Left hindlimb (tissue), 1 donor: Measurements from ENCODE around the gene RBM47.
"Not testable (repeated sequence)": the region's sequence is repeated elsewhere in the genome, so short reads cannot be mapped to it uniquely, and the experiment has no call there.

Source experiments
- DNase-seq: peaks from one replicate; pipeline ENCODE4 v3.0.0-alpha.2; 2018

RBM47 gene

DNA sequence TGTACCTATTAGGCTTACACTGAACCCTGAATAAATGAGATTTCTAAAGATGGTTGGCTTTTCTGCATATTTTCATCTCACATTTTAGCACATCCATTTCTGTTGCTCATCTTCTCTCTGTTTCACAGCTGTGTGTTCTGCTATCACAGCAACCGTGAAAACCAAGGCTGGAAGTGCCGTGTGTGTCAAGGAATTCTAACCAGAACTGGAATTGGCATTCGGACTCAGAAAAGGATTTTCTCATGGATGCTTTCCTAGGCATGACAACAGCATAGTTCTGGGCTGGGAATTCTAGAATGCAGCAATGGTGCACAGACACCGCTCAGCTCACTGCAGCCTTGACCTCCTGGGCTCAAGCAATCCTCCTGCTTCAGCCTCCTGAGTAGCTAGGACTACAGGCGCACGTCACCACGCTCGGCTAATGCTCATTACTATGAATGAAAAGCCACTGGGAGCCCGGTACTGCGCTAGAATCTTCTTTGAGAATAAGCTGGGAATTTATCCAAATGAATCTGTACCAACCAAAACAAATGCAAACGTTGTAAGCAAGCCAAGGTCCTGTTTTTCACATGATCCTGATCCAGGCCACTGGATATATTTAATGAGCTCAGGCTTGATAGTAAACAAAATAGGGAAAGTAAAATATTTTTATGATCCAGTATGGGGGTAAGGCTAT is 105.2 kb downstream of the RBM47 start:
- DNase-seq, result no peak

GRCh38 chr4:40523581-40523980 is 106.1 kb downstream of the RBM47 start:
- no peak for DNase-seq

DNA sequence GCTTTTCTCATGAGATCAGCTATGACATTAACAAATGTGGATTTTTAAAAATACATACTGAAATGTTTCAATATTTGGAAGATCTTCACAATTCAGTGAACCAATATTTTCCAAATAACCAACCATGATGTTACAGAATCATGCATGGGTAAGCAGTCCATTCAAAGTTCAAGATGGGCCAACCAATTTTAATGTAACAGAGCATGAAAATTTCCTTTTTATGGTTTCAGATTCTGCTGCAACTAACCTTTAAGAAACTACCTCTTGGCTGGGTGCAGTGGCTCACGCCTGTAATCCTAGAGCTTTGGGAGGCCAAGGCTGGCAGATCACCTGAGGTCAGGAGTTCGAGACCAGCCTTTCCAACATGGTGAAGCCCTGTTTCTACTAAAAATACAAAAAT is 107.7 kb downstream of the RBM47 start:
- no peak for DNase-seq

- DNase-seq, result no peak
These were observed 109.1 kb downstream of the RBM47 start for GRCh38 chr4:40520533-40520932.

DNA sequence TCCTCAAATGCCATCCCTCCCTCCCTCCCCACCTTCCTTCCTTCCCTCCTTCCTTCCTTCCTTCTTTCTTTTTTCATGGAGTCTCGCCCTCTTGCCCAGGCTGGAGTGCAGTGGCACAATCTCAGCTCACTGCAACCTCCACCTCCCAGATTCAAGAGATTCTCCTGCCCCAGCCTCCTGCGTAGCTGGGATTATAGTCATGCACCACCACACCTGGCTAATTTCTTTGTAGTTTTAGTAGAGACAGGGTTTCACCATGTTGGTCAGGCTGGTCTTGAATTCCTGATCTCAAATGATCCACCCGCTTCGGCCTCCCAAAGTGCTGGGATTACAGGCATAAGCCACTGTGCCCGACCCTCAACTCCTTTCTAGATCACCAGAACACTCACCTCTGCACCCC is 112.6 kb downstream of the RBM47 start:
- not testable (repeated sequence) for DNase-seq

- DNase-seq, result no peak
These were observed 113.0 kb downstream of the RBM47 start for GRCh38 chr4:40516651-40517050.

DNA sequence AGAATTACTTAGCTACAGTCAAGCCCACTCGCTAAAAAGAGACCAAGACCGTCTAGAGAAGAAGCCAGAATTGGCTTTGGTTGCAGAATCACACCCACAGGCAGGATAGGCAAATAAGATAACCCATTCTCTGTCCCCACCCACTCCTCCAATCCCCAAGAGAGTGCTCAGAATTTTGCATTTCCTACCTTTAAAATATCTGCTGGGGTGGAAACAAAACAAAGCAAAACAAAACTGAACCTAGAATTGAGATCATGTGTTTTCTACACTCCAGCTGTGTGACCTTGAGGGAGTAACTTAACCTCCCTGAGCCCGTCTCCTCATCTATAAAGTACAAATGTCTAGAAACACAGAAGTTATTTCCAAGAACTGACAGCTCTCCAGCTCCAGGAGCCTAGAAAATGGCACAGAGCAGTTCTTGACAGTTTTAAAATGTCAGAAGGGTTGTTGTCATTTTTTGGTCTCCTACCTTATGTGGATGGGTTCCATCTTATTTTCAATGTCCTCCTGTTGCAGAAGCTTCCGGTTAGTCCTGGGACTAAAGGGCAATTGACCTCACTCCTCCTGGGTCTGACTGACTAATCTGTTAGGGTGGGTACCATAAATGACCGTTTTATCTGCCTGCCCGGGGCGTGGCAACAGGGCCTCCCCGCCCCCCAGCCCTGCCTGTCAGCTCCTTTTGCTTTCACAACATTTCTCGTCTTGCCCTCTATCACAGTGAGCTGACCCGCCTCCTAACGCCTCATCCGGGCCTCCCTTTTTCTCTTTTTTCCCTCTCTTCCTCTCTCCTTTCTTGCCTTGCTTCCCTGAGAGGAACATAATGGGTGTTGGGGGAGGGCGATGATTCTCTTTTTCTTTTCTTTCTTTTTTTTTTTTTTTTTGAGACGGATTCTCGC is 114.0 kb downstream of the RBM47 start:
- no peak for DNase-seq

DNA sequence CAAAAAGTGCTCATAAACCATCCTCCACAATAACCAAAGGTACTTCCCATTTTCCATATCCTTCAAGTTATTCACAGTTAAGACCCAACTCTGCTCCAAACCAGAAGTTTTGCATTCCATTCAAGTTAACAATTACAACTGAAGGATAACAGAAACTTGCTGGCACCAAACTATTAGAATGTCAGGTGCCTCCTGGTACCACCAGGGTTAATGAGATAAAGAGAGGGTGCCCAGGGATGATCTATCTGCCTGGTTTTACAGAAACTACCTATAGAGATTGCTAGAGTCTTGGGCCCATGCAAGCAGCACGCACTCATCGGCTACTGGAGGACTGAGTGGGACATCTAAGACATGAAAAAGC is 114.6 kb downstream of the RBM47 start:
- DNase-seq, result no peak

GRCh38 chr4:40514497-40514951 is 115.1 kb downstream of the RBM47 start:
- no peak for DNase-seq

DNA sequence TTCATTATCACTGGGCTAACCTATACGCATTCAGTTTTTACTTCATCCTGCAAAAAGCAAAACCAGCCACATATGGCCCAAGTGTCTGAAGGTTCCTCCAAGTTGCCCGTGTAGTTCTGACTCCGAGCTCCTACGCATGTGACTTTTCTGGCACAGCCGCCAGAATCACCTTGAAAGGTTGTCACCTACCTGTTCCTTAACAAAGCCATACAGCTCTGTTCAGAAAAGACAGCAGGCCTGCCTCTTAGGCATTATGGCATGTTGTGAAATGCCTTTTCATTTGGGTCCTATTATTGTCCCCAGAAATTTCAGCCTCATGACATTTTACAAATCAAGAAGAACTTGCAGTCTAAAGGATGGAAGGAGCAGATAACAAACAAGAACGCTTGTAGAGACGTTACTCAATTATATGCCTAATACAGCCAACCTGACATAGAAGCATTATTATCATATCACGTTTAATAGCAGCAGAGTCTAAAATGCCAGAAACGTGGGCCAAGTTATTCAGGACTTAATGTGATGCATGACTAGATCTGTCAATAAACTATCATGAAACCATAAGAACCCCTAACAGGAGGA is 118.5 kb downstream of the RBM47 start:
- no peak for DNase-seq

GRCh38 chr4:40507977-40508376 is 121.7 kb downstream of the RBM47 start:
- no peak for DNase-seq

- no peak for DNase-seq
These were observed 123.2 kb downstream of the RBM47 start for GRCh38 chr4:40506492-40506891.

- no peak for DNase-seq
These were observed 123.6 kb downstream of the RBM47 start for GRCh38 chr4:40506066-40506465.

DNA sequence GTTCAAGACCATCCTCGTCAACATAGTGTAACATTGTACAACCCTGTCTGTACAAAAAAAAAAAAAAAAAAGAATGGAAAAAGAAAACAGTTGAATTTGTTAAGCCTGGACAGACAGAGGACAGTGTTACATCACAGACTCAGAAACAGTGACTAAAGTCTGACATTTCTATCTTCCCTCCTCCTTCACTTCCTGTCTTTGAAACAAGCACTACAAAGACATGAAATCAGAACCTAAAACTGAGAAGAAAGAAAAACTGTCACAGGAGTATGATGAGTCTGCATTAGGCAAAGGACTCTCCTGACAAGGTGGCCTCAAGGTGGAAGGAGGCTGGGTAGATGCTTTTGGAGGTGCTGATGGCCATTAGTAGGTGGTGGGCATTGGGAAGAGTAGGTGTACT is 126.7 kb downstream of the RBM47 start:
- no peak for DNase-seq

GRCh38 chr4:40502220-40502619 is 127.4 kb downstream of the RBM47 start:
- no peak for DNase-seq

DNA sequence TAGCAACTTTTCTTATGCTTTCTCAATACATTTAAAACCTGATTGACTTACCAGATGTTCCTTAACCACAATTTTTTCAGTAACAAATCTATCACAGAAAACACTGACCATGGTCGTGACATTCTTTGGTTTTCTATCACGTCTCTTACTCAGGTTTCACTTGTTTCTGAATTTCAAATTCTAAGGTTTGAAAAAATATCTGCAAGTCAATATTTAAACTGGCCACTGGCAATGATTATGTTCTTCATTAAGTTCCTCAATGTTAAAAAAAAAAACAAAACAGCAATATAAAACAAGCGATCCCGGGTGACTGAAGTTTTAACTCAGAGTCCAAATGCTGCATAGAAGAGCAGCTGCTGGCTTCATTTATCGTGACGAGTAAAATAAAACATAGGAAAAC is 128.9 kb downstream of the RBM47 start:
- no peak for DNase-seq

DNA sequence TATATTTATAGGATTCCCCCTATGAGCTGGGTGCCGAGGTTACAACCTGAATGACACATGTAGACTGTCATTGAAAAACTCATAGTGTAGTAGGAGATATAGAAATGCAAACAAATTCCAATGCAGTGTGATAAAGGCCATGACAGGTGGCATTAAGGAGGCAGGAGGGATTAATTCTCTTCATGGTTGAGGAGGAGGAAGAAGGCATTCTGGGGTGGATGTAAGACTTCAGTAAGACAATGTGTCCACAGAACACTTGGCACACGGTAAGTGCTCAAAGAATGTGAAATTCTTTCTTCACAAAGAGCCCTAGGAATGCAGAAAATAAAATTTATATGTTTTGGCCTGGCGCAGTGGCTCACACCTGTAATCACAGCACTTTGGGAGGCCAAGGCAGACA is 136.5 kb downstream of the RBM47 start:
- no peak for DNase-seq

- DNase-seq, result no peak
These were observed 137.0 kb downstream of the RBM47 start for GRCh38 chr4:40492691-40493090.

- no peak for DNase-seq
These were observed 139.2 kb downstream of the RBM47 start for GRCh38 chr4:40490481-40490880.

DNA sequence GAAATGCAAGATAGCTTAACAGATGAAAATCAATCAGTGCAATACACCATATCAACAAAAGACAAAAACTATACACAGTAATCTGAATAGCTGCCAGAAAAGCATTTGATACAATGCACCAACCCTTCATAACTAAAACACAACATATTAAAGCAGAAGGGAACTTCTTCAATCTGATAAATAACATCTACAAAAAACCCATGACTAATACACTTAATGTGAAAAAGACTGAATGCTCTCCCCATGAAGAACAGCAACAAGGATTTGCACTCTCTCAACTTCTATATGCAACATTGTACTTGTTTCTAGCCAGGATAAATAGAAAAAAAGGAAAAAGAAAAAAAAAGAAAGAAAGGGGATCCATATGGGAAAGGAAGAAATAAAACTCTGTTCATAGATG is 139.7 kb downstream of the RBM47 start:
- no peak for DNase-seq

GRCh38 chr4:40486534-40486933 is 143.1 kb downstream of the RBM47 start:
- DNase-seq, result no peak

GRCh38 chr4:40484346-40485090 is 145.1 kb downstream of the RBM47 start:
- no peak for DNase-seq

GRCh38 chr4:40482985-40483647 is 146.5 kb downstream of the RBM47 start:
- DNase-seq, result no peak
